Prostate gland (tissue), 2 donors: ENCODE data around the gene SEPTIN5. TPM values are rescaled to one million over a fixed set of nuclear protein-coding genes. Genes with fewer than 3 reads are reported as not detected.
"Not testable (repeated sequence)": the region's sequence is repeated elsewhere in the genome, so short reads cannot be mapped to it uniquely, and the experiment has no call there.

Experiments
- DNase-seq: peaks from one replicate; pipeline ENCODE4 v3.0.0-alpha.2; 2019; ENCODE audit warnings: low spot score
- H3K27ac ChIP-seq, 2 donors: fragments of 200-600 bp; sonication (generic); 2 replicates each; pipeline ENCODE4 v1.5.1; 2017 to 2019
- H3K27me3 ChIP-seq: fragments of 200-600 bp; sonication (generic); replicated peaks from 2 replicates; pipeline ENCODE4 v1.5.1; 2019; ENCODE audit not compliant: insufficient read depth
- H3K36me3 ChIP-seq, 2 donors: fragments of 200-600 bp; sonication (generic); 1 replicate in 1 of 2; 2 replicates in 1 of 2; pipeline versions ENCODE4 v1.5.1 to v1.8.1; 2017 to 2019
- H3K4me1 ChIP-seq: fragments of 200-600 bp; sonication (generic); replicated peaks from 2 replicates; pipeline ENCODE4 v1.5.1; 2019
- H3K4me3 ChIP-seq, 2 donors: fragments of 200-600 bp; sonication (generic); 2 replicates each; pipeline ENCODE4 v1.5.1; 2017 to 2019
- H3K9me3 ChIP-seq: fragments of 200-600 bp; sonication (generic); 2 replicates; pipeline ENCODE4 v1.5.1; 2017
- POLR2A ChIP-seq: fragments of 450-650 bp; IDR thresholded peaks from one replicate; pipeline ENCODE4 v1.6.1; 2016; ENCODE audit warnings: antibody characterized with exemption, mild to moderate bottlenecking
- POLR2AphosphoS5 ChIP-seq: sonication (generic); formaldehyde crosslinking; IDR thresholded peaks from one replicate; pipeline ENCODE4 v1.6.1; 2017; ENCODE audit warnings: antibody characterized with exemption
- WGBS: methylation state at CpG from one replicate; pipeline ENCODE4 v1.1.5; 2018; 5-methylcytosine and 5-hydroxymethylcytosine counted together
- intact Hi-C: fragments of 100-400 bp; cut with DNase I; formaldehyde crosslinking; loops from one replicate; pipeline ENCODE4 v1.14.2; 2022
- total RNA-seq, 2 donors: library from RNA; depleted of rRNA; stranded (reverse); fragments of >200 nt; gene quantifications; one replicate each; pipeline ENCODE4 v1.1.0, GENCODE V29; 2016
- TF ChIP-seq, protein P1 (sequence below), 4 experiments: fragments of 200-600 bp in 2 of 4; fragments of 450-650 bp in 2 of 4; sonication (generic) in 2 of 4; IDR thresholded peaks; 1 replicate in 3 of 4; 2 replicates in 1 of 4; pipeline ENCODE4 v1.5.1; 2016 to 2019; ENCODE audit warnings: antibody characterized with exemption in 4 of 4, mild to moderate bottlenecking in 2 of 4, moderate library complexity in 2 of 4

Gene SEPTIN5
- total RNA-seq, 2 donors from 2014 or later: 17.1 to 96.2 TPM

DNA sequence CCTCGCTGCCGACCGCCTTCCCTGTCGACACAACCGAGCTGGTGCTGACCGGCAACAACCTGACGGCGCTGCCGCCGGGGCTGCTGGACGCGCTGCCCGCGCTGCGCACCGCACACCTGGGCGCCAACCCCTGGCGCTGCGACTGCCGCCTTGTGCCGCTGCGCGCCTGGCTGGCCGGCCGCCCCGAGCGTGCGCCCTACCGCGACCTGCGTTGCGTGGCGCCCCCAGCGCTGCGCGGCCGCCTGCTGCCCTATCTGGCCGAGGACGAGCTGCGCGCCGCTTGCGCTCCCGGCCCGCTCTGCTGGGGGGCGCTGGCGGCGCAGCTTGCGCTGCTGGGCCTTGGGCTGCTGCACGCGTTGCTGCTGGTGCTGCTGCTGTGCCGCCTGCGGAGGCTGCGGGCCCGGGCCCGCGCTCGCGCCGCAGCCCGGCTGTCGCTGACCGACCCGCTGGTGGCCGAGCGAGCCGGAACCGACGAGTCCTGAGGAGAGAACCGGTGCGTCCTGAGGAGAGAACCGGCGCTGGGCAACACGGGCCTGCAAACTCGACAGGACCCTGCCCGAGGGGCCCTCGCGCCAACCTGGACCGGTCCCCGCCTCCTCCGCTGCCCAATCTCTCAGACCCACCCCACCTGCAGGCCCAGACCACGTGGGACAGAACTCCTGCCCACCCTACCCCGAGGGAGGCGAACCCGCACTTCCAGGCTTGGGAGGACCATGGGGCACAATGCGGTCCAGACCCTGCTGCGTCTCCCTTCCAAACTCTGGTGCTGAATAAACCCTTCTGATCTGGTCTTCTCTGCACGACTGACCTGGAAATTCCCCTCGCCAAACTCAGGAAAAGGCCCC, 9.9 kb downstream of the SEPTIN5 start:
- Histone ChIP-seq H3K9me3 (no peaks in the 10 kb centered on the region), H3K27me3 (no peaks in the 10 kb centered on the region), H3K27ac (no peak overlapping the region), H3K4me1 (peaks cover 2% of the 10 kb centered on the region), H3K36me3 (no peaks in the 10 kb centered on the region), H3K4me3 (peak overlapping the region; percentile 5 to 7)
- TF ChIP-seq POLR2AphosphoS5: no peak
- TF ChIP-seq, protein P1, sequence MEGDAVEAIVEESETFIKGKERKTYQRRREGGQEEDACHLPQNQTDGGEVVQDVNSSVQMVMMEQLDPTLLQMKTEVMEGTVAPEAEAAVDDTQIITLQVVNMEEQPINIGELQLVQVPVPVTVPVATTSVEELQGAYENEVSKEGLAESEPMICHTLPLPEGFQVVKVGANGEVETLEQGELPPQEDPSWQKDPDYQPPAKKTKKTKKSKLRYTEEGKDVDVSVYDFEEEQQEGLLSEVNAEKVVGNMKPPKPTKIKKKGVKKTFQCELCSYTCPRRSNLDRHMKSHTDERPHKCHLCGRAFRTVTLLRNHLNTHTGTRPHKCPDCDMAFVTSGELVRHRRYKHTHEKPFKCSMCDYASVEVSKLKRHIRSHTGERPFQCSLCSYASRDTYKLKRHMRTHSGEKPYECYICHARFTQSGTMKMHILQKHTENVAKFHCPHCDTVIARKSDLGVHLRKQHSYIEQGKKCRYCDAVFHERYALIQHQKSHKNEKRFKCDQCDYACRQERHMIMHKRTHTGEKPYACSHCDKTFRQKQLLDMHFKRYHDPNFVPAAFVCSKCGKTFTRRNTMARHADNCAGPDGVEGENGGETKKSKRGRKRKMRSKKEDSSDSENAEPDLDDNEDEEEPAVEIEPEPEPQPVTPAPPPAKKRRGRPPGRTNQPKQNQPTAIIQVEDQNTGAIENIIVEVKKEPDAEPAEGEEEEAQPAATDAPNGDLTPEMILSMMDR (IDR thresholded peaks at IDR 0.05): peak in 1 of 4 experiments; percentile 17
- intact Hi-C loops: no loop called here
- no peak for DNase-seq
- WGBS: 9% methylated on average over 44 of the region's 89 CpGs

DNA sequence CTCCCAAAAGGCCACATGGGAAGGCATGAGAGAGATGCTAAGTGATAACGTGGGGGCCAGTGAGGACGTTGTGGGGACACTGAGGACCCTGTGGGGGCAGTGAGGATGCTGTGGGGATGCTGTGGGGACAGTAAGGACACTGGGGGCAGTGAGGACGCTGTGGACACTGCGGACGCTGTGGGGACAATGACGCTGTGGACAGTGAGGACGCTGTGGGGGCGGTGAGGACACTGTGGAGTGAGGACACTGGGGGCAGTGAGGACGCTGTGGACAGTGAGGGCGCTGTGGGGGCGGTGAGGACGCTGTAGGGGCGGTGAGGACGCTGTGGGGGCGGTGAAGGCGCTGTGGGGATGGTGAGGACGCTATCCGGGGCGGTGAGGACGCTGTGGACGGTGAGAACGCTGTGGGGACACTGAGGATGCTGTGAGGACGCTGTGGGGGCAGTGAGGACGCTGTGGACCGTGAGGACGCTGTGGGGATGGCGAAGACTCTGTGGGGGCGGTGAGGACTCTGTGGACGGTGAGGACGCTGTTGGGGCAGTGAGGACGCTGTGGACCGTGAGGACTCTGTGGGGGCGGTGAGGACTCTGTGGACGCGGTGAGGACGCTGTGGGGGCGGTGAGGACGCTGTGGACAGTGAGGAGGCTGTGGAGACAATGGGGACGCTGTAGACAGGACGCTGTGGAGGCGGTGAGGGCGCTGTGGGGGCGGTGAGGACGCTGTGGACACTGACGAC, 10.8 kb downstream of the SEPTIN5 start:
- peaks cover 2% of the 10 kb centered on the region for H3K4me1 ChIP-seq
- DNase-seq: no peak
- intact Hi-C loops: no loop called here
- no peak overlapping the region for H3K4me3 ChIP-seq
- no peaks in the 10 kb centered on the region for H3K36me3 ChIP-seq
- no peaks in the 10 kb centered on the region for H3K9me3 ChIP-seq
- H3K27me3 ChIP-seq: no peaks in the 10 kb centered on the region
- 72% methylated on average over 45 of the region's 45 CpGs for WGBS
- H3K27ac ChIP-seq: no peak overlapping the region
- no peak for TF ChIP-seq POLR2A
- TF ChIP-seq, protein P1 (IDR thresholded peaks at IDR 0.05): no peak
- no peak for TF ChIP-seq POLR2AphosphoS5

DNA sequence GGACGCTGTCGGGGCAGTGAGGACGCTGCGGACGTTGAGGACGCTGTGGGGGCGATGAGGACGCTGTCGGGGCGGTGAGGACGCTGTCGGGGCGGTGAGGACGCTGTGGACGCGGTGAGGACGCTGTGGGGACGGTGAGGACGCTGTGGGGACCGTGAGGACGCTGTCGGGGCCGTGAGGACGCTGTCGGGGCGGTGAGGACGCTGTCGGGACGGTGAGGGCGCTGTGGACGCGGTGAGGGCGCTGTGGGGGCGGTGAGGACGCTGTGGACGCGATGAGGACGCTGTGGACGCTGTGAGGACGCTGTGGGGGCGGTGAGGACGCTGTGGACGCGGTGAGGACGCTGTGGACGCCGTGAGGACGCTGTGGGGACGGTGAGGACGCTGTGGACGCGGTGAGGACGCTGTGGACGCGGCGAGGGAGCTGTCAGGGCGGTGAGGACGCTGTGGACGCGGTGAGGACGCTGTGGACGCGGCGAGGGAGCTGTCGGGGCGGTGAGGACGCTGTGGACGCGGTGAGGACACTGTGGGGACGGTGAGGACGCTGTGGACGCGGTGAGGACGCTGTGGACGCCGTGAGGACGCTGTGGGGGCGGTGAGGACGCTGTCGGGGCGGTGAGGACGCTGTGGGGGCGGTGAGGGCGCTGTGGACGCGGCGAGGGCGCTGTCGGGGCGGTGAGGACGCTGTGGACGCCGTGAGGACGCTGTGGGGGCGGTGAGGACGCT, 11.9 kb downstream of the SEPTIN5 start:
- H3K36me3 ChIP-seq, H3K4me1 ChIP-seq, intact Hi-C loops, H3K27me3 ChIP-seq, DNase-seq, H3K27ac ChIP-seq, H3K4me3 ChIP-seq, H3K9me3 ChIP-seq: not testable (repeated sequence)
- 83% methylated on average over 96 of the region's 96 CpGs for WGBS

DNA sequence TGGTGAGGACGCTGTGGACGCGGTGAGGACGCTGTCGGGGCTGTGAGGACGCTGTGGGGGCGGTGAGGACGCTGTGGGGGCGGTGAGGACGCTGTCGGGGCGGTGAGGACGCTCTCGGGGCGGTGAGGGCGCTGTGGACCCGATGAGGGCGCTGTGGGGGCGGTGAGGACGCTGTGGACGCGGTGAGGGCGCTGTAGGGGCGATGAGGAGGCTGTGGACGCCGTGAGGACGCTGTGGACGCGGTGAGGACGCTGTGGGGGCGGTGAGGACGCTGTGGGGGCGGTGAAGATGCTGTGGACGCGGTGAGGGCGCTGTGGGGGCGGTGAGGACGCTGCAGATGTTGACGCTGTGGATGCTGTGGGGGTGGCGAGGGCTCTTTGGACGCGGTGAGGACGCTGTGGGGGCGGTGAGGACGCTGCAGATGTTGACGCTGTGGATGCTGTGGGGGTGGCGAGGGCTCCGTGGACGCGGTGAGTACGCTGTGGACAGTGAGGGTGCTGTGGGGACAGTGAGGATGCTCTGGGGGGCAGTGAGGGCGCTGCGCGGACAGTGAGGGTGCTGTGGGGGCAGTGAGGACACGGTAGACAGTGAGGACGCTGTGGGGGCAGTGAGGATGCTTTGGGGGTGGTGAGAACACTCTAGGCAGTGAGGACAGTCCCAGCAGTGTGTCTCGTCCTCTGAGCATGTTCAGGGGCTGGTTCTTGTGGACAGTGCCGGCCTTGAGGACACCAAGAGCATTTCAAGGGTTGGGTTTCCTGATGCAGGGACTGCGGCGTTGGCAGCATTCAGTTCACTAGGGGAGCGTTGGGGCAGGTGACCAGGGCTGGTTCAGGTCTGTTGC, 13.2 kb downstream of the SEPTIN5 start:
- Histone ChIP-seq H3K9me3 (no peaks in the 10 kb centered on the region), H3K4me1 (peaks cover 2% of the 10 kb centered on the region), H3K36me3 (no peaks in the 10 kb centered on the region), H3K27me3 (no peaks in the 10 kb centered on the region), H3K27ac (no peak overlapping the region), H3K4me3 (no peak overlapping the region)
- 59% methylated on average over 61 of the region's 61 CpGs for WGBS
- DNase-seq: no peak
- intact Hi-C loops: no loop called here
- TF ChIP-seq POLR2AphosphoS5 (no peak), POLR2A (no peak)
- TF ChIP-seq, protein P1 (IDR thresholded peaks at IDR 0.05): no peak
